Mesenchymal stem cell (in vitro differentiated cells and primary cell): ENCODE results near the gene TESK1.

Experiments used
- DNase-seq: peaks from one replicate; pipeline ENCODE4 v3.0.0-alpha.2; 2013
- H2AFZ ChIP-seq: one replicate; pipeline ENCODE4 v1.6.1; 2013; ENCODE audit warnings: low read depth, mild to moderate bottlenecking, control low read depth, inconsistent platforms, low read length, moderate library complexity
- H2AK5ac ChIP-seq: 2 replicates; pipeline ENCODE4 v1.6.1; 2013; ENCODE audit warnings: low read length, moderate library complexity, mild to moderate bottlenecking, inconsistent platforms; ENCODE audit not compliant: severe bottlenecking
- H2BK120ac ChIP-seq: one replicate; pipeline ENCODE4 v1.6.1; 2013; ENCODE audit warnings: low read depth, mild to moderate bottlenecking, inconsistent platforms, low read length, moderate library complexity
- H2BK12ac ChIP-seq, 2 experiments: one replicate each; pipeline ENCODE4 v1.6.1; 2013; ENCODE audit warnings: inconsistent platforms in 2 of 2, low read length in 2 of 2, mild to moderate bottlenecking in 2 of 2, moderate library complexity in 2 of 2, control low read depth in 1 of 2
- H2BK15ac ChIP-seq: one replicate; pipeline ENCODE4 v1.6.1; 2013; ENCODE audit warnings: mild to moderate bottlenecking, low read depth, inconsistent platforms; ENCODE audit not compliant: poor library complexity, severe bottlenecking
- H2BK5ac ChIP-seq: 2 replicates; pipeline ENCODE4 v1.6.1; 2013; ENCODE audit warnings: low read depth, mild to moderate bottlenecking, low read length, control low read depth, inconsistent platforms; ENCODE audit not compliant: poor library complexity, severe bottlenecking
- H3K14ac ChIP-seq, 2 experiments: one replicate each; pipeline ENCODE4 v1.6.1; 2013; ENCODE audit warnings: inconsistent platforms in 2 of 2, low read length in 2 of 2, control low read depth in 1 of 2, mild to moderate bottlenecking in 1 of 2, moderate library complexity in 1 of 2
- H3K18ac ChIP-seq, 2 experiments: one replicate each; pipeline ENCODE4 v1.6.1; 2013; ENCODE audit warnings: inconsistent platforms in 2 of 2, low read length in 2 of 2, control low read depth in 1 of 2, low read depth in 1 of 2, mild to moderate bottlenecking in 1 of 2
- H3K23ac ChIP-seq, 2 experiments: one replicate each; pipeline ENCODE4 v1.6.1; 2013; ENCODE audit warnings: inconsistent platforms in 2 of 2, low read length in 2 of 2, mild to moderate bottlenecking in 2 of 2, moderate library complexity in 2 of 2, control low read depth in 1 of 2
- H3K27ac ChIP-seq: 2 replicates; pipeline ENCODE4 v1.5.1; 2013; ENCODE audit warnings: mild to moderate bottlenecking, moderate library complexity, low read length, control low read depth, inconsistent platforms; ENCODE audit not compliant: poor library complexity, severe bottlenecking
- H3K27me3 ChIP-seq, 2 experiments: 2 replicates each; pipeline versions ENCODE4 v1.6.1 to v1.7.0; 2013; ENCODE audit warnings: low read length in 2 of 2, mild to moderate bottlenecking in 2 of 2, moderate library complexity in 2 of 2, control low read depth in 1 of 2, inconsistent platforms in 1 of 2; ENCODE audit not compliant: control insufficient read depth in 1 of 2, insufficient read depth in 1 of 2
- H3K36me3 ChIP-seq, 2 experiments: 2 replicates each; pipeline versions ENCODE4 v1.6.1 to v1.7.0; 2013; ENCODE audit warnings: low read length in 2 of 2, control low read depth in 1 of 2, inconsistent platforms in 1 of 2, low read depth in 1 of 2, mild to moderate bottlenecking in 1 of 2; ENCODE audit not compliant: insufficient read depth in 2 of 2, control insufficient read depth in 1 of 2
- H3K4ac ChIP-seq, 2 experiments: one replicate each; pipeline ENCODE4 v1.6.1; 2013; ENCODE audit warnings: inconsistent platforms in 2 of 2, low read length in 2 of 2, mild to moderate bottlenecking in 2 of 2, moderate library complexity in 2 of 2, control low read depth in 1 of 2, low read depth in 1 of 2
- H3K4me1 ChIP-seq: 2 replicates; pipeline ENCODE4 v1.6.1; 2013; ENCODE audit warnings: low read depth, low read length, control low read depth; ENCODE audit not compliant: control insufficient read depth, insufficient read depth
- H3K4me2 ChIP-seq: 2 replicates; pipeline ENCODE4 v1.6.1; 2013; ENCODE audit warnings: low read length, mild to moderate bottlenecking, inconsistent platforms; ENCODE audit not compliant: poor library complexity, severe bottlenecking
- H3K4me3 ChIP-seq, 2 experiments: 2 replicates each; pipeline versions ENCODE4 v1.5.1 to v1.7.0; 2013; ENCODE audit warnings: low read length in 2 of 2, mild to moderate bottlenecking in 2 of 2, control low read depth in 1 of 2, low read depth in 1 of 2; ENCODE audit not compliant: insufficient read depth in 1 of 2
- H3K79me1 ChIP-seq: replicated peaks from 2 replicates; pipeline ENCODE4 v1.6.1; 2013; ENCODE audit warnings: mild to moderate bottlenecking, control low read depth, low read length, inconsistent platforms; ENCODE audit not compliant: poor library complexity, severe bottlenecking
- H3K9ac ChIP-seq: 2 replicates; pipeline ENCODE4 v1.7.0; 2013; ENCODE audit warnings: mild to moderate bottlenecking, low read length, moderate library complexity
- H3K9me3 ChIP-seq: 2 replicates; pipeline ENCODE4 v1.7.0; 2013; ENCODE audit warnings: mild to moderate bottlenecking, low read length; ENCODE audit not compliant: control insufficient read depth
- H4K8ac ChIP-seq: one replicate; pipeline ENCODE4 v1.6.1; 2013; ENCODE audit warnings: inconsistent platforms, mild to moderate bottlenecking, low read length, moderate library complexity
- H4K91ac ChIP-seq: one replicate; pipeline ENCODE4 v1.6.1; 2013; ENCODE audit warnings: mild to moderate bottlenecking, low read length, inconsistent platforms
- WGBS: methylation state at CpG from one replicate; pipeline ENCODE4 v1.1.7; 2013; ENCODE audit warnings: mixed read lengths; 5-methylcytosine and 5-hydroxymethylcytosine counted together

Gene TESK1

GRCh38 chr9:35558185-35558584, 46.9 kb upstream of the TESK1 start:
- H3K4ac ChIP-seq: no peak overlapping the region
- no peak overlapping the region for H3K9ac ChIP-seq
- H3K79me1 ChIP-seq: peaks cover 43% of the 10 kb centered on the region
- no peaks in the 10 kb centered on the region for H3K27me3 ChIP-seq
- H2BK5ac ChIP-seq: no peak overlapping the region
- H2AK5ac ChIP-seq: no peak overlapping the region
- no peak overlapping the region for H3K4me2 ChIP-seq
- no peak overlapping the region for H4K91ac ChIP-seq
- WGBS: 97% methylated on average over 11 of the region's 11 CpGs
- no peak overlapping the region for H3K4me3 ChIP-seq
- H2BK120ac ChIP-seq: no peak overlapping the region
- H3K36me3 ChIP-seq: peaks cover 83 to 86% of the 10 kb centered on the region in 2 experiments
- H3K9me3 ChIP-seq: no peaks in the 10 kb centered on the region
- H2AFZ ChIP-seq: no peak overlapping the region
- H3K23ac ChIP-seq: no peak overlapping the region
- H4K8ac ChIP-seq: no peak overlapping the region
- H2BK12ac ChIP-seq: no peak overlapping the region
- H3K14ac ChIP-seq: no peak overlapping the region
- no peak for DNase-seq
- peaks cover 2% of the 10 kb centered on the region for H3K4me1 ChIP-seq
- H2BK15ac ChIP-seq: no peak overlapping the region
- no peak overlapping the region for H3K18ac ChIP-seq
- H3K27ac ChIP-seq: no peak overlapping the region

DNA sequence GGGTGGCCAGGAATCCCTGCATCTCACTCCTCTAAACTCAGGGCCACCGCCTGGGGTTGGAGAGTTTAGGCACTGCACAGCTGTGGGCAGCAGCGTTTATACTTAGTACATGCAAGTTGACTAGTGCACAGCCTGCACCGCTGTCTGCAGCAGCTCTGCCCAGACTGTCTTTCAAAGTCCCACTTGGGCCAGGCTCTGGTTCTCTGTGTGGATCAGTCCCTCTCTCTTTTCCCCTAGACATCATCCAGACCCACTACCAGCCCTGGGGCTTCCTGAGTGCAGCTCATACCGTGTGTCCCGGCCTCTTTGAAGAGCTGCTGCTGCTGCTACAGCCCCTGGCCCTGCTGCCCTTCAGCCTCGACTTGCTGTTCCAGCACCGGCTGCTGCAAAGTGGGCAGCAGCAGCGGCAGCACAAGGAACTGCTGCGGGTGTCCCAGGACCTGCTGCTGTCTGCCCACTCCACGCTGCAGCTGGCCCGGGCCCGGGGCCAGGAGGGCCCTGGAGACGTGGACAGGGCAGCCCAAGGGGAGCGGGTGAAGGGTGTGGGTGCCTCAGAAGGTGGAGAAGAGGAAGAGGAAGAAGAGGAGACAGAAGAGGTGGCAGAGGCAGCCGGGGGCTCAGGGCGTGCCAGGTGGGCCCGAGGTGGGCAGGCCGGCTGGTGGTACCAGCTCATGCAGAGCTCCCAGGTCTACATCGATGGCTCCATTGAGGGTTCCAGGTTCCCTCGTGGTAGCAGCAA, 45.1 kb upstream of the TESK1 start:
- Histone ChIP-seq H3K4me2 (no peak overlapping the region), H3K79me1 (peaks cover 35% of the 10 kb centered on the region), H3K9me3 (no peaks in the 10 kb centered on the region), H3K27me3 (no peaks in the 10 kb centered on the region), H2AFZ (no peak overlapping the region), H3K4me3 (no peak overlapping the region), H3K27ac (no peak overlapping the region), H3K9ac (no peak overlapping the region), H2BK5ac (no peak overlapping the region), H2AK5ac (no peak overlapping the region), H4K91ac (no peak overlapping the region), H3K4ac (no peak overlapping the region), H3K18ac (no peak overlapping the region), H3K36me3 (peaks cover 84 to 86% of the 10 kb centered on the region in 2 experiments), H3K14ac (no peak overlapping the region), H2BK120ac (no peak overlapping the region), H3K23ac (no peak overlapping the region), H2BK12ac (no peak overlapping the region), H3K4me1 (peaks cover 2% of the 10 kb centered on the region), H2BK15ac (no peak overlapping the region), H4K8ac (no peak overlapping the region)
- no peak for DNase-seq
- WGBS: 96% methylated on average over 20 of the region's 20 CpGs

- no peak overlapping the region for H3K4me2 ChIP-seq
- H3K9me3 ChIP-seq: no peaks in the 10 kb centered on the region
- H2BK12ac ChIP-seq: no peak overlapping the region
- no peak overlapping the region for H3K18ac ChIP-seq
- no peaks in the 10 kb centered on the region for H3K27me3 ChIP-seq
- H4K8ac ChIP-seq: no peak overlapping the region
- no peak overlapping the region for H3K9ac ChIP-seq
- H3K4me3 ChIP-seq: no peak overlapping the region
- H4K91ac ChIP-seq: no peak overlapping the region
- H2BK120ac ChIP-seq: no peak overlapping the region
- no peak overlapping the region for H2BK5ac ChIP-seq
- H3K36me3 ChIP-seq: peaks cover 77 to 78% of the 10 kb centered on the region in 2 experiments
- H2AK5ac ChIP-seq: no peak overlapping the region
- no peak overlapping the region for H2AFZ ChIP-seq
- WGBS: 97% methylated on average over 23 of the region's 24 CpGs
- peaks cover 27% of the 10 kb centered on the region for H3K79me1 ChIP-seq
- H3K14ac ChIP-seq: no peak overlapping the region
- H2BK15ac ChIP-seq: no peak overlapping the region
- DNase-seq: no peak
- H3K23ac ChIP-seq: no peak overlapping the region
- H3K4ac ChIP-seq: no peak overlapping the region
- peaks cover 2% of the 10 kb centered on the region for H3K4me1 ChIP-seq
- no peak overlapping the region for H3K27ac ChIP-seq
Measured at GRCh38 chr9:35560625-35561337, 44.3 kb upstream of the TESK1 start.

DNA sequence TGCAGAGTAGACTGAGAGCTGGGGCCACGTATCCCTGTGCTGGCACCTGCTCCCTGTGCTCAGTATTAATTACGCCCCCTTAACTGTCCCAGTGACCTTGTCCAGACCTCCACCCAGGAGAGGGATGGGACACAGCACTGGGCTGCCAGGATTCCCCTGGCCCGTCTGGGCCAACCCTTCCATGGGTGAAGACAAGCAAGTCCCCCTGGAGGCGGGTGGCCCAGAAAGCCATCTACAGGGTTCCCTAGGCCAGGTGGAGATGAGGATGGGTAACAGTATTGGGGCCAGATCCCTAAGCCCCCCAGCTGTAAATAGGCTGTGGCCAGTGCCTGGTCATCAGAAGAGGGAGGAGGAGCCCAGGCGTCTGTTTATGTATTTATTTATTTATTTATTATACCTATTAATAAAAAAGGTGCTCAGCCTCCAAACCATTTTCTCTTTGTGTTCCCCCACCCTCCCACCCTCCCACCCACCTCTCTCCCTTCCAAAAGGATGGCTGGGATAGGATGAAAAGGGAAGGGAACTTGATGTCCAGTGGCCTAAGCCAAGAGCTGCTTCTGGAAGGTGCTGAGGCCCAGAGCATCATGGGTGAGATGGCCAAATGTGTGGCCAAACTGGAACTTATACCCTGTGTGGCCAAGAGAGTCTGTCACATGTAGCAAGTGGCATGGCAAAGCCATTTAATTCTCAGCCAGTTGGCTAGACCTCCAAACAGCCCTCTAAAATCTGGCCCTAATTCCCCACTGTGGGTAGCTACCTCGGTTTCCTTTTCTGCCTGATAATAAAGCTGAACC, 43.4 kb upstream of the TESK1 start:
- Histone ChIP-seq H3K27me3 (no peaks in the 10 kb centered on the region), H2BK15ac (no peak overlapping the region), H3K79me1 (peaks cover 22% of the 10 kb centered on the region), H2BK120ac (no peak overlapping the region), H2BK5ac (no peak overlapping the region), H3K23ac (no peak overlapping the region), H3K4me3 (no peak overlapping the region), H3K36me3 (peaks cover 69 to 70% of the 10 kb centered on the region in 2 experiments), H4K8ac (no peak overlapping the region), H3K4me2 (no peak overlapping the region), H3K4ac (no peak overlapping the region), H3K9me3 (no peaks in the 10 kb centered on the region), H3K4me1 (peaks cover 4% of the 10 kb centered on the region), H4K91ac (no peak overlapping the region), H3K9ac (no peak overlapping the region), H3K14ac (no peak overlapping the region), H2BK12ac (no peak overlapping the region), H2AFZ (no peak overlapping the region), H3K27ac (no peak overlapping the region), H2AK5ac (no peak overlapping the region), H3K18ac (no peak overlapping the region)
- 88% methylated on average over 5 of the region's 6 CpGs for WGBS
- DNase-seq: no peak
